HFFc6 (cell line): Measurements from ENCODE around the gene PRKCI. TPM values are rescaled to one million over a fixed set of nuclear protein-coding genes. Genes with fewer than 3 reads are reported as not detected.

Experiments
- DNase-seq: peaks from one replicate; pipeline ENCODE4 v3.0.0-alpha.2; 2018
- H3K27ac Mint-ChIP-seq: 2 replicates; pipeline ENCODE4 v1.8.0; 2020; ENCODE audit warnings: mild to moderate bottlenecking, mixed read lengths
- H3K27me3 Mint-ChIP-seq: 2 replicates; pipeline ENCODE4 v1.8.0; 2021; ENCODE audit warnings: mild to moderate bottlenecking, moderate library complexity, mixed read lengths; ENCODE audit not compliant: insufficient read depth
- H3K36me3 Mint-ChIP-seq: 2 replicates; pipeline ENCODE4 v1.8.0; 2021; ENCODE audit warnings: low read depth, mixed read lengths
- H3K4me1 Mint-ChIP-seq: 2 replicates; pipeline ENCODE4 v1.8.0; 2020; ENCODE audit warnings: low read depth, mixed read lengths
- H3K4me3 Mint-ChIP-seq: 2 replicates; pipeline ENCODE4 v1.8.0; 2020; ENCODE audit warnings: mild to moderate bottlenecking, moderate library complexity, mixed read lengths
- H3K9me3 Mint-ChIP-seq: 2 replicates; pipeline ENCODE4 v1.8.0; 2020; ENCODE audit warnings: mild to moderate bottlenecking, mixed read lengths
- CTCF ChIP-seq: fragments of 200-600 bp; sonication (generic); IDR thresholded peaks from 2 replicates; pipeline ENCODE4 v1.5.0; 2021; ENCODE audit warnings: antibody characterized with exemption, mild to moderate bottlenecking
- long read RNA-seq: library from polyadenylated mRNA; unstranded; transcript quantifications from one replicate; pipeline ENCODE4 v2.0.0, GENCODE V29; 2019
- total RNA-seq, 6 experiments: library from RNA; stranded (reverse); fragmentation: NEBNext Ultra II Directional; extraction: Animal tissue kit (Norgen Biotek cat#: 25700); gene quantifications; 2 replicates in 1 of 6; 3 replicates in 5 of 6; pipeline ENCODE4 v1.2.3, GENCODE V29; 2021

PRKCI gene
- 10 to 100 TPM; 24.9 to 32.5 (median 27.7) TPM for total RNA-seq
- long read RNA-seq, full-length matches to known transcripts, result 23 of 38 reads
- long read RNA-seq, partial matches to known transcripts, result 5 of 38 reads
- long read RNA-seq, other reads (novel, unspliced or antisense), result 10 of 38 reads

GRCh38 chr3:170221924-170222646, at the start of gene PRKCI:
Gene PRKCI, plus strand, starts transcription at chr3:170222424. Its CDS starts 246 bp downstream, at chr3:170222670.
- H3K27ac Mint-ChIP-seq, result peak within 1 kb of the TSS; percentile 100
- H3K4me3 Mint-ChIP-seq, result peak within 1 kb of the TSS; percentile 94
- H3K27me3 Mint-ChIP-seq, result no peaks in the 10 kb centered on the region; the same call in 1 of the 2 replicates
- peak; percentile 95 for DNase-seq
- no peaks in the 10 kb centered on the region for H3K9me3 Mint-ChIP-seq
- TF ChIP-seq CTCF, result no peak; the same call in 1 of the 2 replicates
- peaks cover 61% of the 10 kb centered on the region for H3K4me1 Mint-ChIP-seq
- peaks cover 6% of the 10 kb centered on the region; the same call in 1 of the 2 replicates for H3K36me3 Mint-ChIP-seq

GRCh38 chr3:170178651-170179050, 43.6 kb upstream of the PRKCI start:
- no peak overlapping the region; the same call in 1 of the 2 replicates for H3K27ac Mint-ChIP-seq
- peak overlapping the region; percentile 47 for H3K4me3 Mint-ChIP-seq
- H3K36me3 Mint-ChIP-seq, result peaks cover 42% of the 10 kb centered on the region
- no peaks in the 10 kb centered on the region for H3K9me3 Mint-ChIP-seq
- no peak for TF ChIP-seq CTCF
- DNase-seq, result no peak
- peaks cover 22% of the 10 kb centered on the region for H3K4me1 Mint-ChIP-seq
- H3K27me3 Mint-ChIP-seq, result peaks cover 2% of the 10 kb centered on the region; the same call in 1 of the 2 replicates

GRCh38 chr3:170179432-170179831, 42.8 kb upstream of the PRKCI start:
- peak overlapping the region; percentile 99 for H3K4me3 Mint-ChIP-seq
- H3K9me3 Mint-ChIP-seq, result no peaks in the 10 kb centered on the region
- H3K27me3 Mint-ChIP-seq, result peaks cover 2% of the 10 kb centered on the region; the same call in 1 of the 2 replicates
- peaks cover 39% of the 10 kb centered on the region for H3K36me3 Mint-ChIP-seq
- peaks cover 22% of the 10 kb centered on the region for H3K4me1 Mint-ChIP-seq
- DNase-seq, result no peak
- TF ChIP-seq CTCF, result no peak
- peak overlapping the region; percentile 100 for H3K27ac Mint-ChIP-seq

- peak overlapping the region; percentile 100 for H3K27ac Mint-ChIP-seq
- peaks cover 22% of the 10 kb centered on the region for H3K4me1 Mint-ChIP-seq
Measured at GRCh38 chr3:170180079-170180907, 41.9 kb upstream of the PRKCI start.

More at GRCh38 chr3:170180079-170180907, 41.9 kb upstream of the PRKCI start:
- no peaks in the 10 kb centered on the region for H3K9me3 Mint-ChIP-seq
- peak overlapping the region; percentile 99 for H3K4me3 Mint-ChIP-seq
- H3K27me3 Mint-ChIP-seq, result peaks cover 1% of the 10 kb centered on the region; the same call in 1 of the 2 replicates
- H3K36me3 Mint-ChIP-seq, result peaks cover 33% of the 10 kb centered on the region
- peak; percentile 23 for DNase-seq
- no peak for TF ChIP-seq CTCF
